ENCODE data around the gene RECQL.
A peak's percentile ranks its signal among the peaks of the same experiment; 100 is the strongest.
"Not testable (repeated sequence)": the region's sequence is repeated elsewhere in the genome, so short reads cannot be mapped to it uniquely, and the experiment has no call there.

Gene RECQL

DNA sequence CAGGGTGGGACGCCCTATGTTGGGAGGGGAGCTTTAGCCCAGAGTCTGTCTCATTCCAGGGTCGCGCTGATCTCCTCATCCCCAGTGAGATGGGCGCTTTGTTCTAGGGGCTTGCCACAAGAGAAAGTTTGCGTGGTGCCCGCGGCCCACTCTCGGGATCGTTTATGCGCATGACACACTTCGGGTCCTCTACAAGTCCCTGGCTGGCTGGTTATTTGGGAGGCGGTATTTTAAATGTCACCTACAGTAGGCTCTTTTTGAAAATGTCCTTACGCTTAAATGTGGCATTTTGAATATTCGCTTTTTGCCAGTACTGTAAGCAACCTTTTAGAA is 695 bp upstream of the RECQL start:
- DNase-seq: no peak

DNA sequence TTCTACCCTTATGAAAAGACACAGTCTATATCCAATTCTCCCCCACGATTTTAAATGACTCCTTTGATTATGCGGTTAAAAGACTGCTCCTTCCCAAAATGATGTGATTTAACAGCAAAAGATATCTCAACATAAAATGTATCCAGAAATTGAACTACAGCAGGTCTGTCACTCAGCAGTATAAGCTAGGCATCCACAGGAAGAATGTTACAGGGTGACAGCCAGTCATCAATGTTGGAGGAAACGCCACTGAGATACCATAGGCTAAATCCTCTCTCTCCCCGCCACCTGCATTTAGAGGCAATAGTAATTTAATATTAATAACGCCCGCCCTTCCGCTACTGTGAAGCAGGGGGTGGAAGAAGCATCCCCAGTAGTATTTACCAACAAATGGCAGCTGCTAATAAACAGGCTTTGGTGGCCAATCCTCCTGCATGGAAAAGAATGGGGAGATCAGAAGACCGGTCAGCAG is 613 bp downstream of the RECQL start:
- DNase-seq: no peak

DNA sequence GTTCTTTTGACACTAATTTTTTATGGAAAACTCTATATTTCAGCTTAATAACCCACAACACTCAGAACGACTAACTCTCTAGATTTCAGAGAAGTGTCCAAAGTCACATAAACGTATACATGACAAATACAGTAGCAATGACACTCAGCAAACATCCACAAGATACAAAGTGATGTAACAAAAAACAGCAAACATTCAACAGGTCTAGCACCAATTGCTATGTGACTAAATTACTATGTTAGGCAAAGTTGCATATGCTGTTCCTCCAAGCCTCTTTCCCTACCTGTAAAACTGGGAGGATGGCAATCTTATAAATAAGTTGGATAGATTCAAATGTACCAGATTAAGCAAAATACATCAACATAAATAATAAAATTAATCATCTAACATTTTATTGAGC is 1.7 kb downstream of the RECQL start:
- no peak for DNase-seq

GRCh38 chr12:21485998-21486397 is 15.4 kb downstream of the RECQL start:
- no peak for DNase-seq

DNA sequence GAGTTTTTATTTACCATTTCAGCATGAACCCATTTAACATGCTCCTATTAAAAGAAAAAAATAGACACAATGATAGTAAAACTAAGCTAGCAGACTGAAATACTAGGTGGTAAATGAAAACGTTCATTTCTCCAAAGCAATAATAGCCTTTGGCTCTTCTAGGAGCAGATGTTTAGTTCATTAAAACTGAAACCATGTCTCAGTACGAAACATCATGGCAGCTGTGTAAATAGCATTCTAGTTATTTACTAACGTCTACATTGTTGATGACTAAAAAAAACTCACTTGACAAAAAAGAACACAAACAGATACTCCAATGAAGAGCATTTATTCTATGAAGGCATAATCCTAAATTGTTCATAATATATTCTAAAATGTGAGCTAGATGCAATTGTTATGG is 17.9 kb downstream of the RECQL start:
- DNase-seq: no peak

- no peak for DNase-seq
These were observed 22.5 kb downstream of the RECQL start for GRCh38 chr12:21478756-21479455.

DNA sequence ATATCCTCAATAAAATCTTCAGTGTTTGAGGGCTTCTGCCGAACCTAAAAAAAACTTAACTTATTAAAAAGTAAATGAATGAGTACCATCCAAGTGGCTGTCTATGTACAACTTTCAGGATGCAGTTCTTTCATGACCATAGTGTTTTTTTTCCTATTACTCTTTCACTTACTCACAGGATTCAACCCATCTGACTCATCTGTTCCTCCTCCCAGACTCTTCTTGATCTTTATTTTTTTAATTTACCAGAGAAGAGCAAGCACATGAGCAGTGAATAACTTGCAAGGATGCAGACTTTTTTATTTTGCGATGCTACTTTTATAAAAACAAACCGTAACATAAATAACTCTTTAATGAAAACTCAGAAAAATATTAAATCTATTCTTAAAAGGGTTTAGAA is 24.5 kb downstream of the RECQL start:
- no peak for DNase-seq

GRCh38 chr12:21475552-21475951 is 25.9 kb downstream of the RECQL start:
- DNase-seq: no peak

DNA sequence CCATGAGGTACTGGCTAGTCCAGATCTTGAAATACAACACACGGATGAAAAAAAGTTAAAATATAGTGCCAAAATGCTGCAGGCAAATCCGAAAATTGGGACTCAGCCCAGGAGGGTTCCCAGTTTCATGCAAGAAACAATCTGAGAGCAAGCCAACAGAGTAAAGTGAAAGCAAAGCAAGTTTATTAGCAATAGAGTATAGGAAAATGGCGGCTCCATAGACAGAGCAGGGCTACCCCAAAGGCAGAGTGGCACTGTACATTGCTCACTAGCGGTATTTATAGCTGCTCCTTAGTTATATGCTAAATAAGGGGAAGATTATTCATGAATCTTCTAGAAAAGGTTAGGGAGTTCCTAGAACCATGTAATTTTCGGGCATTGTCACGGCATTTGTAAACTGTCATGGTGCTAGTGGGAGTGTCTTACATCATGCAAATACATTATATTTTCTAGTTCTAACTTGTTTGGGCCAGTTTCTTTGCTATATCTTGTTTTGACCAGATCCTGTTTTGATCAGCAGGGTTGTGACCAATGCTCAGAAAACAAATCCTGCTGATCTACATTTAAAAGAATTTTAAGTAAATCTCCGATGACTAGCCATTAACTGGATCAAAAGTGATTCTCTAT is 29.1 kb downstream of the RECQL start:
- DNase-seq: no peak

- DNase-seq: no peak
These were observed 30.1 kb downstream of the RECQL start for GRCh38 chr12:21471294-21471693.

DNA sequence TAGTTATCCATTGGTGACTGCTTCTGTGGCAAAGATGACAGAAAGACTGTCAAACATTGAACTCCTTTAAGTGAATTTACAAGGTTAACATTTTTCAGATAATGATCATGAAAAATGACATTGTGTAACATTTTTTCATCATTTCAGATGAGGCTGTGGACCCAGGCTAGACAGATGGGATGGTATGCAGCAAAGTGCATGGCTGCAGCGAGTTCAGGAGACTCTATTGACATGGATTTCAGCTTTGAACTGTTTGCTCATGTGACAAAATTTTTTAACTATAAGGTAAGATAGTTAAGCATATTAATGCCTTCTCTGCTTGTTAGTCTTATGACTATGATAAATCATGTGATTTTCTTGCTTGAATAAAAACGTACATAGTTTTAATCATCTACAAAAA is 34.1 kb downstream of the RECQL start:
- DNase-seq: not testable (repeated sequence)

GRCh38 chr12:21459474-21459873 is 42.0 kb downstream of the RECQL start:
- DNase-seq: no peak

- peak; percentile 31 for DNase-seq
These were observed 45.1 kb downstream of the RECQL start for GRCh38 chr12:21456291-21456780.

- DNase-seq: no peak
These were observed 48.1 kb downstream of the RECQL start for GRCh38 chr12:21453312-21453852.

DNA sequence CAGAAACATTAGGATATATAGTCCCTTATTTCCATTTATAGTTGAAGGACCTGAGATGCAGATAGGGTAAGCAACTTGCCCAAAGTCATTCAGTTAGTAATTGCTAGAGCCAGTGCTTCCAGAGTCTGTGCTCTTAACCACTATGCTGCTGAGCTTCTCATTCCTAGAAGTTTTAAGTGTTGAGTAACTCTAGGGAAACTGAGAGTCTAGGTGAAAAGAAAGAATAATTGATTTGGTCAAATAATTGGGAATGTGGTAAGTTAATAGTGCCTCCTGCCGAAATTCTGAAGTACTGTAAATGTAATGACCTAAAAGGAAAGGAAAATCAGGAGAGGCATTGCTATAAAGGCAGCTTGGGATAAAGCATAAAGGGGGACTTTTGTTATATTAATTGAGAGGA is 49.9 kb downstream of the RECQL start:
- no peak for DNase-seq

- no peak for DNase-seq
These were observed 57.0 kb downstream of the RECQL start for GRCh38 chr12:21444193-21445146.

DNA sequence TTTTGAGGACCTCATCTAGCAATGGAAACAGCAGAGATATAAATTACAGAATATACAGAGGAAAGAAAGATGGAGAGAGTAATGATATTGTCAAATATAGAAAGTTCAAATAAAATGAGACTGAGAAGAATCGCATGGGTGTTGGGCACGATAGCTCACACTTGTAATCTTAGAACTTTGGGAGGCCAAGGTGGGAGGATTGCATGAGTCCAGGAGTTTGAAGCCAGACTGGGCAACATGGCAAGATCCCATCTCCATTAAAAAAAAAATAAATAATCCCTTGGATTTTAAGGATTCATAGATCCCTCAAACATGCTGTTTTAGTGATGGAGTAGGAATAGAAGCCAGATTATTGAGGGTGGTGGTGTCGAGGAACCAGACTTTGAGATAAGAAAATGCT is 62.1 kb downstream of the RECQL start:
- no peak for DNase-seq

GRCh38 chr12:21438643-21439042 is 62.8 kb downstream of the RECQL start:
- DNase-seq: no peak

DNA sequence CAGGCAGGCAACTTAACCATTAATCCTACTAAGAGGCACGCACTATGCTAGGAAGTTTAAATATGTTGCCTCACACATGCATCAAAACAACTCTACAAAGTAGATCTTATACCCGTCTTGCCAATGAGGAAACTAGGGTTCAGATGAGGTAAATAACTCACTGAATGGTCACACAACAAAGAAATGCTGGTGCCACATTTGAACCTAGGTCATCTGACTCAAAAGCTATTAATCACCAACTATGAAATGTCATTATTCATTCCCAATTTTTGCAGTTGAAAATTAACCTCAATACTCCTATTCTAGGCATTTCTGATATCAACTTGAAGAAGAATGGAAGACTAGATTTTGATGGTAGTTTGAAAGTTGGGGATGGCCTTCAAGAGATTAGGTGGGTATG is 66.7 kb downstream of the RECQL start:
- DNase-seq: no peak

DNA sequence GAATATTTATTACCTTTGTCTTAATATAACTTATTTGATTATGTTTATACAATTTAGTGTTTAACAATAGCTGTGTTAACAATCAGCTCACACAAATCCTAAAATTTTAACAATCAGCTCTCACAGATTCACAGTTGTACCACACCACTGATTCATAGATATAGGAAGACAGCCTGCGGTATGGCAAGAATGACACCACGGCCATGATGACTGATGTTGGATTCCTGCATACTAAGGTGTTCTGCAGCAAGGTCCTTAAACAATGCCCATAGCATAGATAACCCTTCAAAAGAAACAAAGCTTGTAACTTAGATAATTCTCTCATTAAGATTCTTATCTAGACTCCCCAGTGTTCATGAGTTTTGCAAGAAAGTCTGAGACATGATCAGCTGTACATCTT is 67.9 kb downstream of the RECQL start:
- no peak for DNase-seq

GRCh38 chr12:21429994-21430393 is 71.4 kb downstream of the RECQL start:
- no peak for DNase-seq

- no peak for DNase-seq
These were observed 73.2 kb downstream of the RECQL start for GRCh38 chr12:21428241-21428640.

DNA sequence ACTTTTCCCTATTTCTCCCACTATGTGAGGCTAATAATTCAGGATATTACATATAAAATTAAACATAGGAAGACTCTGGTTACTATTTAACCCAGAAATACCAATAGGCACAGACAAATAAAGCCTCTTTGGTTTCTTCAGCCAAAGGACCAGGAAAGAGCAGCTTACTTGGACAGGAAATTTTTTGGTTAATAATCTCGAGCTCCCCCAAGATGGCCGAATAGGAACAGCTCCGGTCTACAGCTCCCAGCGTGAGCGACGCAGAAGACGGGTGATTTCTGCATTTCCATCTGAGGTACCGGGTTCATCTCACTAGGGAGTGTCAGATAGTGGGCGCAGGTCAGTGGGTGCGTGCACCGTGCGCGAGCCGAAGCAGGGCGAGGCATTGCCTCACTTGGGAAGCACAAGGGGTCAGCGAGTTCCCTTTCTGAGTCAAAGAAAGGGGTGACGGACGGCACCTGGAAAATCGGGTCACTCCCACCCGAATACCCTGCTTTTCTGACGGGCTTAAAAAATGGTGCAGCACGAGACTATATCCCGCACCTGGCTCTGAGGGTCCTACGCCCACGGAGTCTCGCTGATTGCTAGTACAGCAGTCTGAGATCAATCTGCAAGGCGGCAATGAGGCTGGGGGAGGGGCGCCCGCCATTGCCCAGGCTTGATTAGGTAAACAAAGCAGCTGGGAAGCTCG is 82.3 kb downstream of the RECQL start:
- DNase-seq: not testable (repeated sequence)
